H1 (cell line): ENCODE measurements around the gene TGFB1. TPM values are rescaled to one million over a fixed set of nuclear protein-coding genes. Genes with fewer than 3 reads are reported as not detected.
A peak's percentile ranks its signal among the peaks of the same experiment; 100 is the strongest.

Source experiments
- CHD7 ChIP-seq: fragments of 300-600 bp; sonication (generic); IDR thresholded peaks from 2 replicates; pipeline ENCODE4 v1.7.1; 2012; ENCODE audit warnings: low read length, moderate library complexity, mild to moderate bottlenecking, inconsistent platforms; ENCODE audit not compliant: insufficient replicate concordance
- CTCF ChIP-seq, 3 experiments: IDR thresholded peaks; 1 replicate in 2 of 3; 2 replicates in 1 of 3; pipeline versions ENCODE4 v1.5.1 to v1.6.1; 2011; ENCODE audit warnings: low read length in 3 of 3, mild to moderate bottlenecking in 3 of 3, inconsistent platforms in 2 of 3, low read depth in 1 of 3, moderate library complexity in 1 of 3; ENCODE audit not compliant: insufficient read depth in 1 of 3; ENCODE audit errors: control extremely low read depth in 1 of 3
- EZH2 ChIP-seq: fragments of 200-600 bp; sonication (generic); IDR thresholded peaks from 2 replicates; pipeline ENCODE4 v1.7.1; 2012; ENCODE audit warnings: low read depth, mild to moderate bottlenecking, moderate library complexity, low read length, inconsistent platforms; ENCODE audit not compliant: severe bottlenecking
- GTF2F1 ChIP-seq: IDR thresholded peaks from 2 replicates; pipeline ENCODE4 v1.6.1; 2012; ENCODE audit warnings: low read depth, low read length, improper control_type of control experiment, borderline replicate concordance
- JUN ChIP-seq: IDR thresholded peaks from 2 replicates; pipeline ENCODE4 v1.6.1; 2011; ENCODE audit warnings: low read depth, mild to moderate bottlenecking, improper control_type of control experiment, low read length
- SIN3A ChIP-seq, 2 experiments: IDR thresholded peaks in 1 of 2; conservative IDR thresholded peaks in 1 of 2; 2 replicates each; pipeline ENCODE4 v1.6.1; 2011 to 2012; ENCODE audit warnings: low read length in 2 of 2, improper control_type of control experiment in 1 of 2, low read depth in 1 of 2, mild to moderate bottlenecking in 1 of 2
- polyA plus RNA-seq, 7 experiments: library from polyadenylated mRNA; depleted of rRNA in 3 of 7; stranded (reverse) in 5 of 7; unstranded in 2 of 7; fragments of >200 nt in 5 of 7; fragments of 200-250 nt in 2 of 7; gene quantifications; 1 replicate in 5 of 7; 2 replicates in 1 of 7; 4 replicates in 1 of 7; pipeline versions ENCODE4 v1.2.1 to v1.2.3, GENCODE V29; 2011 to 2013; ENCODE audit warnings: missing spikeins in 2 of 7, mixed read lengths in 2 of 7
- total RNA-seq: library from RNA; stranded (reverse); fragmentation: NEBNext Ultra II Directional; extraction: Animal tissue kit (Norgen Biotek cat#: 25700); gene quantifications from 2 replicates; pipeline ENCODE4 v1.2.1, GENCODE V29; 2021

TGFB1 gene
- total and polyA plus RNA-seq, 2 of the 8 experiments (the other 6 are each of a cell fraction or from before 2014, with no cell fraction given) = 1.7 to 10.6 TPM

GRCh38 chr19:41310033-41310831, 43.5 kb downstream of the TGFB1 start, which contains the start of gene CCDC97 (continued):
- no peak for TF ChIP-seq CTCF (IDR thresholded peaks at IDR 0.05; ENCODE audit: control extremely low read depth in 1 of 3, insufficient read depth in 1 of 3, low read depth in 1 of 3, low read length in 3 of 3)
- peak; percentile 74 to 96; a peak in 3 of 4 replicates for TF ChIP-seq SIN3A (conservative IDR thresholded peaks at IDR 0.05 in 1 of 2, IDR thresholded peaks at IDR 0.05 in 1 of 2; ENCODE audit: low read depth in 1 of 2, low read length in 2 of 2)
- TF ChIP-seq JUN = no peak
- TF ChIP-seq EZH2 = no peak
- no peak for TF ChIP-seq GTF2F1
- TF ChIP-seq CHD7 = no peak
